Measurements from ENCODE around the gene GAP43.
"Not testable (repeated sequence)": the region's sequence is repeated elsewhere in the genome, so short reads cannot be mapped to it uniquely, and the experiment has no call there.

GAP43 gene

GRCh38 chr3:115699706-115700105, 76.4 kb downstream of the GAP43 start:
- DNase-seq = no peak

- no peak for DNase-seq
These were observed 79.3 kb downstream of the GAP43 start for GRCh38 chr3:115702598-115702997.

GRCh38 chr3:115704661-115705338, 81.5 kb downstream of the GAP43 start:
- DNase-seq = no peak

GRCh38 chr3:115706311-115706829, 83.1 kb downstream of the GAP43 start:
- DNase-seq = no peak

GRCh38 chr3:115708540-115708939, 85.2 kb downstream of the GAP43 start:
- DNase-seq = no peak

GRCh38 chr3:115709093-115709492, 85.8 kb downstream of the GAP43 start:
- no peak for DNase-seq

GRCh38 chr3:115709931-115710330, 86.6 kb downstream of the GAP43 start:
- no peak for DNase-seq

GRCh38 chr3:115710799-115711198, 87.5 kb downstream of the GAP43 start:
- no peak for DNase-seq

GRCh38 chr3:115712871-115713270, 89.6 kb downstream of the GAP43 start:
- no peak for DNase-seq

GRCh38 chr3:115713284-115713683, 90.0 kb downstream of the GAP43 start:
- DNase-seq = no peak

GRCh38 chr3:115715241-115715745, 92.0 kb downstream of the GAP43 start:
- DNase-seq = no peak

GRCh38 chr3:115720983-115721382, 97.7 kb downstream of the GAP43 start:
- no peak for DNase-seq

- DNase-seq = no peak
These were observed 102.5 kb downstream of the GAP43 start for GRCh38 chr3:115725800-115726199.

- DNase-seq = no peak
These were observed 103.8 kb downstream of the GAP43 start for GRCh38 chr3:115727135-115727534.

GRCh38 chr3:115728013-115728412, 104.7 kb downstream of the GAP43 start:
- no peak for DNase-seq

- DNase-seq = not testable (repeated sequence)
These were observed 113.0 kb downstream of the GAP43 start for GRCh38 chr3:115736341-115736740.

- DNase-seq = no peak
These were observed 118.3 kb downstream of the GAP43 start for GRCh38 chr3:115741650-115742049.

GRCh38 chr3:115744516-115744915, 121.2 kb downstream of the GAP43 start:
- not testable (repeated sequence) for DNase-seq

GRCh38 chr3:115752978-115753377, 129.7 kb downstream of the GAP43 start:
- not testable (repeated sequence) for DNase-seq

GRCh38 chr3:115758076-115758763, 134.9 kb downstream of the GAP43 start:
- DNase-seq = no peak

GRCh38 chr3:115760716-115761115, 137.4 kb downstream of the GAP43 start:
- DNase-seq = no peak

- no peak for DNase-seq
These were observed 138.6 kb downstream of the GAP43 start for GRCh38 chr3:115761927-115762305.

GRCh38 chr3:115766587-115767482, 143.5 kb downstream of the GAP43 start:
- no peak for DNase-seq

Measured in NK-92 treated with Interleukin-12 subunit alpha and Interleukin-12 subunit beta, amount 100 ng/mL, for 24 hours (cell line).